IMR-90 (cell line): ENCODE data around the gene SPATS2L. TPM values are rescaled to one million over a fixed set of nuclear protein-coding genes. Genes with fewer than 3 reads are reported as not detected.
A peak's percentile ranks its signal among the peaks of the same experiment; 100 is the strongest.

Experiments
- ATAC-seq: fragments of 200-7000 bp; cut with Tn5 transposase; 2 replicates; pipeline ENCODE4 v1.9.1; 2020; ENCODE audit warnings: low read depth, mild to moderate bottlenecking, moderate library complexity
- BruUV-seq: library from RNA; stranded (reverse); fragments of 400-500 nt; replicated peaks from 2 replicates; lab custom pipeline; 2021; lab: Mats Ljungman, UMichigan
- CTCF ChIA-PET: fragments of 300-600 bp; formaldehyde crosslinking; extraction: SDS; loops from one replicate; lab custom pipeline; 2021; ENCODE audit warnings: antibody characterized with exemption; lab: Yijun Ruan, JAX
- POLR2A ChIA-PET: fragments of 300-600 bp; sonication (Branson Sonifier 250); formaldehyde crosslinking; loops from one replicate; lab custom pipeline; 2022; ENCODE audit warnings: antibody characterized with exemption; ENCODE audit not compliant: unreplicated experiment; lab: Charles Lee
- DNase-seq: peaks from one replicate; pipeline ENCODE4 v3.0.0; 2013
- H2AFZ ChIP-seq: replicated peaks from 2 replicates; pipeline ENCODE3; 2013; ENCODE audit warnings: low read length, mild to moderate bottlenecking; ENCODE audit not compliant: poor library complexity
- H2AK5ac ChIP-seq: 2 replicates; pipeline ENCODE4 v1.6.1; 2013; ENCODE audit warnings: low read depth, low read length, inconsistent platforms
- H2AK9ac ChIP-seq: replicated peaks from 2 replicates; pipeline ENCODE3; 2013; ENCODE audit warnings: mild to moderate bottlenecking, low read depth, low read length, moderate library complexity; ENCODE audit not compliant: poor library complexity
- H2BK120ac ChIP-seq: 2 replicates; pipeline ENCODE4 v1.6.1; 2013; ENCODE audit warnings: low read depth, low read length, inconsistent platforms
- H2BK15ac ChIP-seq: 3 replicates; pipeline ENCODE4 v1.6.1; 2013; ENCODE audit warnings: low read depth, low read length, inconsistent platforms
- H2BK20ac ChIP-seq: 2 replicates; pipeline ENCODE4 v1.6.1; 2013; ENCODE audit warnings: low read depth, mild to moderate bottlenecking, inconsistent platforms, low read length, moderate library complexity
- H2BK5ac ChIP-seq: 2 replicates; pipeline ENCODE4 v1.6.1; 2013; ENCODE audit warnings: mild to moderate bottlenecking, low read depth, low read length, inconsistent platforms; ENCODE audit not compliant: poor library complexity, severe bottlenecking
- H3K14ac ChIP-seq: replicated peaks from 2 replicates; pipeline ENCODE4 v1.6.1; 2013; ENCODE audit warnings: low read depth, low read length, inconsistent platforms
- H3K18ac ChIP-seq: 2 replicates; pipeline ENCODE4 v1.6.1; 2013; ENCODE audit warnings: low read depth, low read length, control low read depth
- H3K23ac ChIP-seq: 2 replicates; pipeline ENCODE4 v1.6.1; 2013; ENCODE audit warnings: low read depth, low read length, inconsistent platforms
- H3K27ac ChIP-seq: 2 replicates; pipeline ENCODE4 v1.5.1; 2013; ENCODE audit warnings: mild to moderate bottlenecking, control low read depth, low read length; ENCODE audit not compliant: insufficient read depth
- H3K27me3 ChIP-seq: 2 replicates; pipeline ENCODE4 v1.6.1; 2013; ENCODE audit warnings: low read length; ENCODE audit not compliant: control insufficient read depth, insufficient read depth
- H3K36me3 ChIP-seq: 2 replicates; pipeline ENCODE4 v1.6.1; 2013; ENCODE audit warnings: low read length, mixed read lengths; ENCODE audit not compliant: control insufficient read depth, insufficient read depth
- H3K4ac ChIP-seq: 2 replicates; pipeline ENCODE4 v1.6.1; 2013; ENCODE audit warnings: low read depth, low read length, inconsistent platforms
- H3K4me1 ChIP-seq: 2 replicates; pipeline ENCODE4 v1.6.1; 2013; ENCODE audit warnings: low read length, mixed read lengths; ENCODE audit not compliant: control insufficient read depth, insufficient read depth
- H3K4me2 ChIP-seq: 2 replicates; pipeline ENCODE4 v1.6.1; 2013; ENCODE audit warnings: low read depth, mild to moderate bottlenecking, control low read depth, low read length, moderate library complexity
- H3K4me3 ChIP-seq: 2 replicates; pipeline ENCODE4 v1.5.1; 2013; ENCODE audit warnings: low read depth, mild to moderate bottlenecking, control low read depth, low read length, moderate library complexity; ENCODE audit not compliant: insufficient read depth
- H3K56ac ChIP-seq: 2 replicates; pipeline ENCODE4 v1.6.1; 2013; ENCODE audit warnings: low read length, inconsistent platforms; ENCODE audit not compliant: insufficient read depth; ENCODE audit errors: extremely low read depth
- H3K79me1 ChIP-seq, 2 experiments: 2 replicates each; pipeline ENCODE4 v1.6.1; 2013; ENCODE audit warnings: low read length in 2 of 2, inconsistent platforms in 1 of 2, low read depth in 1 of 2
- H3K9ac ChIP-seq: 2 replicates; pipeline ENCODE4 v1.6.1; 2013; ENCODE audit warnings: low read depth, low read length, control low read depth
- H3K9me1 ChIP-seq: 2 replicates; pipeline ENCODE4 v1.6.1; 2013; ENCODE audit warnings: low read length, inconsistent platforms; ENCODE audit not compliant: insufficient read depth
- H3K9me3 ChIP-seq: 2 replicates; pipeline ENCODE4 v1.6.1; 2013; ENCODE audit warnings: low read length; ENCODE audit not compliant: control insufficient read depth, insufficient read depth
- H4K20me1 ChIP-seq: 2 replicates; pipeline ENCODE4 v1.6.1; 2013; ENCODE audit warnings: low read length, inconsistent platforms; ENCODE audit not compliant: insufficient read depth
- H4K5ac ChIP-seq: 2 replicates; pipeline ENCODE4 v1.6.1; 2013; ENCODE audit warnings: mild to moderate bottlenecking, low read depth, low read length, control low read depth
- H4K8ac ChIP-seq, 2 experiments: 2 replicates each; pipeline ENCODE4 v1.6.1; 2013; ENCODE audit warnings: low read depth in 2 of 2, low read length in 2 of 2, control low read depth in 1 of 2, inconsistent platforms in 1 of 2
- H4K91ac ChIP-seq: 2 replicates; pipeline ENCODE4 v1.6.1; 2013; ENCODE audit warnings: low read depth, low read length, inconsistent platforms; ENCODE audit not compliant: insufficient read depth
- BHLHE40 ChIP-seq: fragments of 150-350 bp; IDR thresholded peaks from 2 replicates; pipeline ENCODE4 v1.6.1; 2016; ENCODE audit warnings: mild to moderate bottlenecking, low read depth, low read length
- CEBPB ChIP-seq: IDR thresholded peaks from 2 replicates; pipeline ENCODE4 v1.6.1; 2012; ENCODE audit warnings: low read depth, low read length, improper control_type of control experiment
- CTCF ChIP-seq: conservative IDR thresholded peaks from 2 replicates; pipeline ENCODE4 v1.5.1; 2012; ENCODE audit warnings: mild to moderate bottlenecking, low read depth, low read length, improper control_type of control experiment
- FOS ChIP-seq: fragments of 150-350 bp; IDR thresholded peaks from 2 replicates; pipeline ENCODE4 v1.6.1; 2016; ENCODE audit warnings: low read depth, low read length
- MAFK ChIP-seq: IDR thresholded peaks from 2 replicates; pipeline ENCODE4 v1.6.1; 2012; ENCODE audit warnings: low read depth, low read length, improper control_type of control experiment
- MXI1 ChIP-seq: IDR thresholded peaks from 2 replicates; pipeline ENCODE4 v1.6.1; 2012; ENCODE audit warnings: low read depth, mild to moderate bottlenecking, low read length, moderate library complexity, borderline replicate concordance
- NFE2L2 ChIP-seq: fragments of 150-350 bp; IDR thresholded peaks from 2 replicates; pipeline ENCODE4 v1.6.1; 2016; ENCODE audit warnings: low read depth, mild to moderate bottlenecking, low read length
- RAD21 ChIP-seq: IDR thresholded peaks from 2 replicates; pipeline ENCODE4 v1.6.1; 2012; ENCODE audit warnings: low read length, improper control_type of control experiment
- RCOR1 ChIP-seq: IDR thresholded peaks from 2 replicates; pipeline ENCODE4 v1.6.1; 2012; ENCODE audit warnings: mild to moderate bottlenecking, low read length, improper control_type of control experiment; ENCODE audit not compliant: insufficient replicate concordance
- USF2 ChIP-seq: fragments of 150-350 bp; IDR thresholded peaks from 2 replicates; pipeline ENCODE4 v1.6.1; 2017; ENCODE audit warnings: mild to moderate bottlenecking, antibody characterized with exemption, low read length, low read depth
- WGBS, 2 experiments: methylation state at CpG; one replicate each; pipeline versions ENCODE4 v1.1.5 to v1.1.7; 2013; ENCODE audit warnings: missing lambda C conversion rate in 2 of 2; ENCODE audit not compliant: insufficient read length in 1 of 2; ENCODE audit errors: extremely low coverage in 2 of 2; 5-methylcytosine and 5-hydroxymethylcytosine counted together
- dilution Hi-C: fragments of 300-500 bp; cut with HindIII; formaldehyde crosslinking; loops from one replicate; pipeline ENCODE4 v1.14.3; 2018; ENCODE audit warnings: low sequenced_read_pairs; ENCODE audit not compliant: unreplicated experiment
- in situ Hi-C: fragments of 300-500 bp; cut with MboI; formaldehyde crosslinking; loops from 3 replicates; pipeline ENCODE4 v1.14.3; 2019; ENCODE audit warnings: low sequenced_read_pairs, inconsistent platforms, mixed read lengths
- intact Hi-C: fragments of 100-400 bp; cut with micrococcal nuclease; formaldehyde crosslinking; loops from 2 replicates; pipeline ENCODE4 v1.10.0; 2022
- polyA plus RNA-seq, 3 experiments: library from polyadenylated mRNA; depleted of rRNA; stranded (reverse); fragments of >200 nt; gene quantifications; 2 replicates each; pipeline ENCODE4 v1.2.3, GENCODE V29; 2012; ENCODE audit warnings: low replicate concordance in 1 of 3
- total RNA-seq: library from RNA; depleted of rRNA; stranded (reverse); fragments of >200 nt; gene quantifications from 2 replicates; pipeline ENCODE4 v1.2.3, GENCODE V29; 2012

SPATS2L gene
- total and polyA plus RNA-seq, 2 of the 4 experiments (the other 2 are of a cell fraction), result 118 to 155 TPM

- H3K9me3 ChIP-seq, result peaks cover 2% of the 10 kb centered on the region; the same call in 1 of the 2 replicates
- ATAC-seq (peak; percentile 68), DNase-seq (peak; percentile 97)
- peaks cover 8% of the 10 kb centered on the region; the same call in 1 of the 2 replicates for H4K20me1 ChIP-seq
- POLR2A ChIA-PET, result interaction anchor here (0.7 kb wide), 1 partner anchor 428 kb away, joined by 3 read pairs; no protein-coding TSS in a partner anchor
- H2AFZ ChIP-seq, result peak overlapping the region; percentile 63
- H3K79me1 ChIP-seq, result peaks cover 46 to 68% of the 10 kb centered on the region in 2 experiments
- H3K14ac ChIP-seq, result peak overlapping the region; percentile 68
- H3K4ac ChIP-seq, result peak overlapping the region; percentile 53
- TF ChIP-seq MAFK (peak; percentile 60; the same call in 1 of the 2 replicates), RCOR1 (peak; percentile 55), MXI1 (no peak), FOS (peak; percentile 91), NFE2L2 (no peak), CTCF (0 out of 2 replicates have a peak, but pooled peaks have one; percentile 3), USF2 (no peak), RAD21 (peak; percentile 3; the same call in 1 of the 2 replicates), CEBPB (peak; percentile 72), BHLHE40 (peak; percentile 64)
- 73% methylated on average over 7 of the region's 19 CpGs; no CpG with 5 or more reads in 1 of the 2 experiments for WGBS, 2 experiments
- H3K27me3 ChIP-seq, result no peaks in the 10 kb centered on the region
- peak overlapping the region; percentile 99 for H2BK5ac ChIP-seq
- in situ Hi-C loops, result no loop called here
- peak overlapping the region; percentile 27; the same call in 1 of the 2 replicates for H3K4me3 ChIP-seq
- no peak overlapping the region for H3K9ac ChIP-seq
- H2BK20ac ChIP-seq, result peak overlapping the region; percentile 96
- H3K9me1 ChIP-seq, result peaks cover 15% of the 10 kb centered on the region
- peak overlapping the region; percentile 94; the same call in 2 of the 3 replicates for H2BK15ac ChIP-seq
- CTCF ChIA-PET, result interaction anchor here (1.2 kb wide), 1 partner anchor 423 kb away, joined by 3 read pairs; no protein-coding TSS in a partner anchor
- intact Hi-C loops, result loop anchor here (5.0 kb wide), 1 partner anchor 101 kb away; the partner anchor contains the start of gene SPATS2L
- H3K27ac ChIP-seq, result peak overlapping the region; percentile 70
- H3K36me3 ChIP-seq, result peaks cover 6% of the 10 kb centered on the region
- H2AK9ac ChIP-seq, result peak overlapping the region; percentile 1
- peak overlapping the region; percentile 71 for H2BK120ac ChIP-seq
- dilution Hi-C loops, result no loop called here
- H4K91ac ChIP-seq, result peak overlapping the region; percentile 73
- H4K5ac ChIP-seq, result peak overlapping the region; percentile 32; the same call in 1 of the 2 replicates
- peak overlapping the region; percentile 81 for H3K56ac ChIP-seq
- BruUV-seq, result no TSS peak
- H4K8ac ChIP-seq, result peak overlapping the region; percentile 52
- H3K4me2 ChIP-seq, result peak overlapping the region; percentile 81
- H2AK5ac ChIP-seq, result peak overlapping the region; percentile 67
- H3K23ac ChIP-seq, result peak overlapping the region; percentile 35
- peaks cover 31% of the 10 kb centered on the region for H3K4me1 ChIP-seq
- H3K18ac ChIP-seq, result peak overlapping the region; percentile 49; the same call in 1 of the 2 replicates
Measured at GRCh38 chr2:200408428-200409316, 102.2 kb downstream of the SPATS2L start.
